ENCODE measurements around the gene KCNQ1OT1.

Gene KCNQ1OT1

DNA sequence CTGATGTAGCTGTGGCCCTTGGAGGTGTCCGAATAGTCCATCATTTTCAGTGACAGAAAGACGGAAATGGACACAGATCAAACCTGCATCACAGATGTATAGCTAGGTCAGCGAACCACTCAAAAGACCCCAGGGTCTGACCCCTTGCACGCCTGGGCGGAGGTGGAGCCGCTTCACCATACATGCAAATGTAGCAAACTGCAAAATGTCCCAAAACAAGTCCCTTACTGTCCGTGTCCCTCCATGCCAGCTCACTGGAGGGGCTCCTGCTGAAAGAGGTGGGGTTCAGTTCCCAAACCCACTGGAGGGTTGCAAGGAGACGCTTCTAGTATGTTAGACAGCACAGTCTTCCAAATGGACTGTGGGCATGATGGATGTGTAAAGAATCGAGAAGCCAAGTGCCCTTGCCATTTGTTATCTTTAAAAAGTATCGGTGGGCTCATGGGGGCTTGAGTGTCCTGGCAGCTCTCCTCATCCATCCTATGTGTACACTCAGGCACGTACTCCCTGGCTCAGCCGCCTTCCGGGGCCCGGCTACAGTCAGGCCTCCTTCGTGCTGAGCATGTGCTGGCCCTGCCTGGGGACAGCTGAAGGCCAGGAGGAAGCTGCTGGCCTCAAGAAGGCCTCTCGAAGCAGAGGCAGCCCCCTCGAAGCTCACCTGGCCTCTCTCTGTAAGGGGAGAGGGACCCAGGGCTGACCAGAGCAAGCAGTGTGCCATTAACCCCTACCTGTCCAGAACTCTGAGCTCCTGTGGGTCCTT, 20.2 kb upstream of the KCNQ1OT1 start:
- DNase-seq, result no peak

- no peak for DNase-seq
Observed at GRCh38 chr11:2718817-2719438, 19.1 kb upstream of the KCNQ1OT1 start.

DNA sequence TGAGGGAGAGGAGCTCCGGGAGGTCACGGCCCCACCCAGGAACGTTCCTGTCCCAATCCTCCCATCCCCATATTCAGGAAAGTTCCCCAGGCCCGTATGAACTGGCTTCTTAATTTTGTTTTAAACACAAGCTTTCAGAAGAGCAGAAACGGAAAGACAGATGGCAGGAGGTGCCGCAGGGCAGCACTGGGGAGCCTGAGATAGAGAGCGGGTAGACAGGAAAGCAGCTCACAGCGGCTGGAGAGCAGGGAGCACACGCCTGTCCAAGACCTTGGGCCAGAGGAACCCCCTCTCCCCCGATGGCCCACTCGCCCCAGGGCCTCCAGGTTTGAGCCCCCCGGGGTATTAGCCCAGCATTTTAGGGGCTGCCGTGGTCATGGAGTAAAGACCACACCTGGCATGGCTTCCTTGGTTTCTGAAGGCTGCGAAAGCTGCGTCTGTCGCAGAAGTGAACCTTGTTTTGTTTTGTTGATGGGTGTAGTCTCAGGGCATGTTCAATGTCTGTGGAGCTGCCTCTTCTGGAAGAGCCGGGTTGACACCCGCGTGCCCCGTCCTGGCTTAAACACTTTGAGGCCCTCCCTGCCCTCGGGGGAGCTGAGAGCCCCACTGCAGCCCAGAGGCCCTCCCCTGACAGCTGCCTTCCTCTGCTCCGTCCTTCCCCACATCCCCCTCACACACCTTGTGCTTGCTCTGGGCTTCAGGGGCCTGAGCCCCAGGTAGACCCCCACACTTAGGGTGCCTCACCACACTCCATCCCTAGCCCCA, 17.9 kb upstream of the KCNQ1OT1 start:
- no peak for DNase-seq

DNA sequence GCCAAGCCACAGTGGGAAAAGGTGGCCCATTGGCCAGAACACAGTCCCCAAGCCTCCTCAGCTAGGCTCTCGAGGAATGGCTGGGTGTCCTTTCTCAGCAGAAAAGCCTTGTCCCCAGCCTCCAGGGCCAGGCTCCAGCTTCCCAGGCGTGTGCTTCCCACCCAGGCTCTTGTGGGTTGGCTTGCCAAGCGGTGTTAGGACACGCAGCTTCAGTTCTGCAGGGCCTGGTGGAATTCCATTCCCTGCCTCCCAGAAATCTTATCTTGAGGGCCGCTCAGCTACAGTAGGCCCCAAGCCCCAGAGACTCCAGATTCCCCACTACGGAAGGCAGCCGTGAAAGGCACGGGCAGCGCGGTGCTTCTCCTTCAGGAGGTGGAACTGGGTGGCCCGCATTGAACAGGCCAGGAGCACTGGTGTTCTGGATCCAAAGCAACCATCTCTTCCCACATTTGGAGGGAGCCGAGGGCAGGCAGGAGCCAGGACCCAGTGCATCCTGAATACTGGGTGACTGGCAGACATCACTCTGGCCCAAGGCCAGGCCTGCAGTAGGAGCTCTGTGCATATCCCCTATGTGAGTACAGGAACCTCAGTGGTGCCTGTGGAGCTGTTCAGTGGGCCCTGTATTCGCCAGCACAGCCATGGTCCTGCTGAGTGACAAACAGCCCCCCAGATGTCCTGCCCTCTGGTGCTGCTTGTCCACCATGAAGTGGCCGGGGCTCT, 16.7 kb upstream of the KCNQ1OT1 start:
- DNase-seq, result no peak

GRCh38 chr11:2715716-2716350, 16.0 kb upstream of the KCNQ1OT1 start:
- DNase-seq, result no peak

GRCh38 chr11:2714871-2715270, 15.1 kb upstream of the KCNQ1OT1 start:
- no peak for DNase-seq

- no peak for DNase-seq
Observed at GRCh38 chr11:2714463-2714800, 14.6 kb upstream of the KCNQ1OT1 start.

DNA sequence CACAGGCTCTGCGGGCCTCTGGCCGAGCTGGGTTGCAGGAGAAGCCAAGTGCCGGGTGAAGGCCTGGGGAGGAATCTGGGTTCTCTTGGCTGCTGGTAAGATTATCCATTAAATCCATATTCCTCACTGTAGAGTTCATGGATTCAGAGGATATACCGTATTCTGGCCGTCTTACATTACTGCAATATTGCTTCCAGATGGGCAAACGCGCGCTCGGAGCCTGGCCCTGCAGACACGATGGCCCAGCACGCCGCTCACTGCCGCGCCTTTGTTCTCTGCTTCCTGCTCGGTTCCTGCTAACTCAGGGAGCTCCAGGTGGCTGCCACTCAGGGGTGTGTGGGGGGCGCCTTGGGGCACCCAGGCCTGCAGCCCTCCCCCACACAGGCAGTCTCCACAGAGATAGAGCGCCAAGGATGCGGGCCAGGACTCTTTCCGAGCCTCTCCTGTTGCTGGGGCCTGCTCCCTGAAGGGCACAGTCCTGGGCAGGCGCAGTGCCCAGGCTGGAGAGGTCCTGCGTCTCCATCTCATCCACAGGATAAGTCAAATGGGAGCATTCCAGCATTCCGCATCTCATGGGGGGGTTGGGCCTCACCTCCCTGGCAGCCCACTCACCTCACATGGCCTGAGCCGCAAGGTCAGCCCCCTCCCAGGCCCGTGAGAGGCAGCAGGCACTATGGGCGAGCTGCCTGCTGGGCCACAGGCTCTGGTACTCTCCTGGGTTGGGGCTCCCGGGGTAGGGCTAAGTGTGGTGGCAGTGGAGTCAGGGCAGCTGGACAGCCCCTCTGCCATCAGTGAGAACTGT, 14.1 kb upstream of the KCNQ1OT1 start:
- DNase-seq, result no peak

GRCh38 chr11:2713094-2713493, 13.3 kb upstream of the KCNQ1OT1 start:
- no peak for DNase-seq

GRCh38 chr11:2711161-2711560, 11.4 kb upstream of the KCNQ1OT1 start:
- DNase-seq, result no peak

DNA sequence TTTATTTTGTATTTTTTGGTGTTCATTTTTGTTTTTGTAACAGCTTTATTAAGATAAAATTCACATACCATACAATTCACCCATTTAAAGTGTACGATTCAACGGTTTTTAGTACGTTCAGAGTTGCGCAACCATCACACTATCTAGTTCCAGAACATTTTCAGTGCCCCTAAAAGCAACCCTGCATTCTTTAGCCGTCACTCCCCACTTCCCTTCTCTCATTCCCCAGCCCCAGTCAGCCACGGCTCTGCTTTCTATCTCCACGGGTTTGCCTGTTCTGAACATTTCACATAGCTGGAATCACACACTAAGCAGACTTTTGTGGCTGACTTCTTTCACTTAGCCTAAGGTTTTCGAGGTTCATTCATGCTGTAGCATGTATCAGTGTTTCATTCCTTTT, 9.6 kb upstream of the KCNQ1OT1 start:
- no peak for DNase-seq

GRCh38 chr11:2708757-2709281, 9.0 kb upstream of the KCNQ1OT1 start:
- DNase-seq, result no peak

DNA sequence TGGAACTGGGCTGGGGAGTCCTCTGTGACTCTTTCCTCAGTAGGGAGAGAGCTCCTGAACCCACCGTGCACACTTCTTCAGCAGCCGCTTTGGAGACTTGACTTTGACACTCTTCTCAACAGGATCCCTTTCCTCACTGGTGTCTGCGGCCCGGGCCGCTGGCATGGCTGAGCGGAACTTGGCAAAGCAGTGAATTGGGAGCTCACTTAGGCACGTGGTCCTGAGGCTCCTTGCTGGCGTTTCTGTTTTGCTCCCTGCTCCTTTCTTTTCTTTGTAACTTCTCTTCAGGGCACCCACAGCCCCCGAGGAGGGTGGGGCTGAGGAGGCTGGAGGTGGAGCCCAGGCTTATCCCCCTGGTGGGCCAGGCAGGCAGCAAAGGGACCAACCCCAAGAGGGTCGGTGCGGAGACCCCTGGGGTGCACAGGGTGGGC, 8.4 kb upstream of the KCNQ1OT1 start:
- no peak for DNase-seq

DNA sequence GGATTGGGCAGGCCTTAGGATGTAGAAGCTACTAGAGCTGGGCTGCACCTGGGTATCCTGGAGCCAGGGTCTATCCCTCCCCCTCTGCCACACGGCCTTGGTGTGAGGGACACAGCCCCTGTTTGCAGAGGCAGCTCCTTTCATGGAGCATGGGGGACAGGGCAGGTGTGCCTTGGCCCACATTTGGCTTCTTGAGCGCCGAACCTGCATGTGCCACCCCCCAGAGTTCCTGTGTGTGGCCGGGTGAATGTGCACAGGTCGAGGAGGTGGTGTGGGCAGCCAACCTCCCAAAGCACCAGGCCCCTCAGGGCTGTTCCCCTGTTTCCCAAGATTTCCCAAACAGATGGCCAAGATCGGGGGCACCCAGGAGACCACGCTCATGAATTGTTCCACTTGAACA, 7.9 kb upstream of the KCNQ1OT1 start:
- DNase-seq, result no peak

GRCh38 chr11:2706321-2706720, 6.5 kb upstream of the KCNQ1OT1 start:
- no peak for DNase-seq

GRCh38 chr11:2704896-2705606, 5.3 kb upstream of the KCNQ1OT1 start:
- no peak for DNase-seq

DNA sequence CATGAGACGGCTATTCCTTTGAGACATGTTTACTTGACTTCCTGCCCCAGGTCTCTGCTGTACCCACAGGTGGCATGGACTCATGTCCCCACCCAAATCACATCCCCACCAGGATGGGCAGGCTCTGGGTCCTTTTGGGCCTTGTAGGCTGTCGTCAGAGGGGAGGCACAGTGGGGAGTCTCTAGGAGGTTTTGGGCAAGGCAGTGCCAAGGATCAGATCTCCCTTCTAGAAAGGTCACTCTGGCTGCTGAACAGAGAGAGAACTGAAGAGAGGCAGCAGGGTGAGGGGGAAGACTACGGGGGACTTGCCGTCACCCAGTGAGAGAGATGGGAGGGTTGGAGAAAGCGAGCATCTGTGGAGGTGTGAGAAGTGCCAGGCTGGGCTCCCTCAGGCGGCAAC, 4.6 kb upstream of the KCNQ1OT1 start:
- DNase-seq, result no peak

GRCh38 chr11:2703363-2704141, 3.8 kb upstream of the KCNQ1OT1 start:
- no peak for DNase-seq

GRCh38 chr11:2702771-2703362, 3.1 kb upstream of the KCNQ1OT1 start:
- DNase-seq, result no peak

GRCh38 chr11:2701898-2702434, 2.2 kb upstream of the KCNQ1OT1 start:
- DNase-seq, result no peak
